Common myeloid progenitor, CD34-positive (primary cell): ENCODE data around the gene FLAD1.
A peak's percentile ranks its signal among the peaks of the same experiment; 100 is the strongest.

Experiments used
- CTCF ChIA-PET: fragments of 350-600 bp; sonication (Branson Sonifier 250); formaldehyde crosslinking; loops from one replicate; lab custom pipeline; 2021; ENCODE audit warnings: antibody characterized with exemption; lab: Charles Lee
- POLR2A ChIA-PET: fragments of 350-600 bp; sonication (Branson Sonifier 250); formaldehyde crosslinking; loops from one replicate; lab custom pipeline; 2021; ENCODE audit warnings: antibody characterized with exemption; lab: Charles Lee
- DNase-seq, 3 donors: peaks; one replicate each; pipeline versions ENCODE4 v3.0.0 to v3.0.0-alpha.2; 2013
- H3K27ac ChIP-seq, 2 experiments: 1 replicate in 1 of 2; 2 replicates in 1 of 2; pipeline ENCODE4 v1.7.0; 2013; ENCODE audit warnings: inconsistent platforms in 2 of 2, low read length in 2 of 2, mild to moderate bottlenecking in 2 of 2, low read depth in 1 of 2, moderate library complexity in 1 of 2; ENCODE audit not compliant: severe bottlenecking in 2 of 2, insufficient read depth in 1 of 2, poor library complexity in 1 of 2
- H3K27me3 ChIP-seq, 5 experiments: replicated peaks in 2 of 5; 1 replicate in 3 of 5; 2 replicates in 2 of 5; pipeline versions ENCODE4 v1.6.1 to v1.7.0; 2013; ENCODE audit warnings: low read length in 4 of 5, mild to moderate bottlenecking in 2 of 5, moderate library complexity in 2 of 5, inconsistent platforms in 1 of 5; ENCODE audit not compliant: insufficient read depth in 5 of 5, control insufficient read depth in 4 of 5
- H3K36me3 ChIP-seq, 4 experiments: 1 replicate in 2 of 4; 2 replicates in 2 of 4; pipeline versions ENCODE4 v1.6.1 to v1.7.0; 2013; ENCODE audit warnings: low read length in 3 of 4, control low read depth in 1 of 4, mild to moderate bottlenecking in 1 of 4; ENCODE audit not compliant: control insufficient read depth in 4 of 4, insufficient read depth in 4 of 4
- H3K4me1 ChIP-seq, 4 experiments: 1 replicate in 3 of 4; 2 replicates in 1 of 4; pipeline versions ENCODE4 v1.6.1 to v1.7.1; 2013; ENCODE audit warnings: low read length in 3 of 4, mild to moderate bottlenecking in 3 of 4, control low read depth in 1 of 4, inconsistent platforms in 1 of 4, moderate library complexity in 1 of 4; ENCODE audit not compliant: control insufficient read depth in 4 of 4, insufficient read depth in 4 of 4; ENCODE audit errors: control extremely low read depth in 1 of 4
- H3K4me3 ChIP-seq, 7 experiments: 1 replicate in 4 of 7; 2 replicates in 3 of 7; pipeline versions ENCODE4 v1.5.1 to v1.7.0; 2013; ENCODE audit warnings: mild to moderate bottlenecking in 7 of 7, low read length in 6 of 7, moderate library complexity in 6 of 7, inconsistent platforms in 2 of 7, low read depth in 2 of 7, control low read depth in 1 of 7; ENCODE audit not compliant: insufficient read depth in 4 of 7, control insufficient read depth in 1 of 7; ENCODE audit errors: extremely low read depth in 1 of 7
- H3K9me3 ChIP-seq, 5 experiments: 1 replicate in 4 of 5; 2 replicates in 1 of 5; pipeline versions ENCODE4 v1.6.1 to v1.7.1; 2013; ENCODE audit warnings: low read length in 4 of 5, mild to moderate bottlenecking in 2 of 5, inconsistent platforms in 1 of 5, low read depth in 1 of 5, moderate library complexity in 1 of 5; ENCODE audit not compliant: control insufficient read depth in 4 of 5, insufficient read depth in 2 of 5; ENCODE audit errors: control extremely low read depth in 1 of 5
- WGBS: methylation state at CpG from one replicate; pipeline ENCODE4 v1.1.5; 2013; ENCODE audit not compliant: insufficient coverage; 5-methylcytosine and 5-hydroxymethylcytosine counted together

Gene FLAD1

GRCh38 chr1:155039308-155039669, 56.1 kb downstream of the FLAD1 start:
- H3K27me3 ChIP-seq: no peaks in the 10 kb centered on the region
- no peak for DNase-seq
- CTCF ChIA-PET: interaction anchor here (0.7 to 19.3 kb wide), 9 partner anchors 9 to 83 kb away, joined by 3 to 368 read pairs (median 3); partner anchors contain the start of genes ADAM15, EFNA4 and PBXIP1
- no peak overlapping the region for H3K27ac ChIP-seq
- no peaks in the 10 kb centered on the region for H3K36me3 ChIP-seq
- no peaks in the 10 kb centered on the region for H3K9me3 ChIP-seq
- H3K4me3 ChIP-seq: peak overlapping the region in 1 of 7 experiments; percentile 47
- POLR2A ChIA-PET: interaction anchor here (0.6 kb wide), 1 partner anchor 33 kb away, joined by 3 read pairs; no protein-coding TSS in a partner anchor
- WGBS: 70% methylated on average over 2 of the region's 4 CpGs
- H3K4me1 ChIP-seq: peaks cover 5 to 36% (median 14%) of the 10 kb centered on the region in 4 experiments

DNA sequence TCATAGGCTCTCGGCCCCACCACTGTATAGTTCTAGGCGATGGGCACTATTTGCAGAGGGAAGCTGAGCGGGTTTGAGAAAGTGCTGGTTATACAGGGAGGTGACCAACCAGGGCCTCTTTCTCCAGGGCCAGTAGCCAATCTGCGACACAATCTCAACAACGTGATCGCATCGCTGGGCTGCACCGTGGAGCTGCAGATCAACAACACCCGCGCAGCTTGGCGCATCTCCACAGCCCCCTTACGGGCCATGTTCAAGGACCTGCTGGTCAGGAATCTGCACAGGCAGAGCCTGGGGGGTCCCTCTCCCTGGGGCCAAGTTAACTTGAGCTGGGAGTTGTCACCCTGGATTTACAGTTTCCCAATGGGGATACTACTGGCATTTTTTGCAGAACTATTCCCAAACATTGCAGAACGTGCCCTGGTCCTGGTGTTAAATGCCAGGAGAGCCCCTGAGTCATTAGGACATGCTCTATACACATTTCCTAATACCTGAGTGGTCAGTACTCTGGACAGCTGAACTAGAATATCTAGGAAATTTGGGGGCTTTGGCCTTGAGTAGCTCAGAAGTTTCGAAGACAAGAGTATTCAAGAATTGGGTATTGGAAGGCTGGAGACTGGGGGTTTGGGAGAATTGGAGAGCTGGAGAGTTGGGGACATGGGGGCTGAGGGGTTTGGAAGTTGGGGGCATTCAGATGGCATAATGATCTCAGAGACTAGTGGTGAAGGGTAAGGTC, 57.4 kb downstream of the FLAD1 start:
- CTCF ChIA-PET: interaction anchor here (1.0 to 19.3 kb wide), 7 partner anchors 10 to 97 kb away, joined by 3 to 368 read pairs (median 5); partner anchors contain the start of genes ADAM15 and EFNA4
- no peak for DNase-seq
- 98% methylated on average over 13 of the region's 14 CpGs for WGBS
- POLR2A ChIA-PET: interaction anchor here (0.6 kb wide), 1 partner anchor 556 kb away, joined by 5 read pairs; no protein-coding TSS in a partner anchor
- H3K4me1 ChIP-seq: peaks cover 8 to 46% (median 24%) of the 10 kb centered on the region in 4 experiments
- H3K36me3 ChIP-seq: no peaks in the 10 kb centered on the region
- no peak overlapping the region for H3K27ac ChIP-seq
- H3K4me3 ChIP-seq: no peak overlapping the region
- H3K9me3 ChIP-seq: no peaks in the 10 kb centered on the region
- H3K27me3 ChIP-seq: no peaks in the 10 kb centered on the region
